Measurements from ENCODE around the gene ABCG1.

Gene ABCG1

GRCh38 chr21:42232176-42232825 lies 13.4 kb downstream of the ABCG1 start:
- DNase-seq (ENCODE audit: low read depth) = no peak

- no peak for DNase-seq (ENCODE audit: low read depth)
These were observed 14.4 kb downstream of the ABCG1 start for GRCh38 chr21:42233067-42233961.

GRCh38 chr21:42234041-42234440 lies 15.1 kb downstream of the ABCG1 start:
- no peak for DNase-seq (ENCODE audit: low read depth)

GRCh38 chr21:42234464-42235241 lies 15.7 kb downstream of the ABCG1 start:
- no peak for DNase-seq (ENCODE audit: low read depth)

- no peak for DNase-seq (ENCODE audit: low read depth)
These were observed 16.7 kb downstream of the ABCG1 start for GRCh38 chr21:42235593-42235992.

GRCh38 chr21:42236014-42236413 lies 17.1 kb downstream of the ABCG1 start:
- DNase-seq (ENCODE audit: low read depth) = no peak

- DNase-seq (ENCODE audit: low read depth) = no peak
These were observed 17.8 kb downstream of the ABCG1 start for GRCh38 chr21:42236693-42237092.

GRCh38 chr21:42237161-42237560 lies 18.2 kb downstream of the ABCG1 start:
- no peak for DNase-seq (ENCODE audit: low read depth)

GRCh38 chr21:42237577-42237976 lies 18.6 kb downstream of the ABCG1 start:
- DNase-seq (ENCODE audit: low read depth) = no peak

GRCh38 chr21:42238185-42238934 lies 19.4 kb downstream of the ABCG1 start:
- no peak for DNase-seq (ENCODE audit: low read depth)

- no peak for DNase-seq (ENCODE audit: low read depth)
These were observed 20.6 kb downstream of the ABCG1 start for GRCh38 chr21:42239556-42239955.

GRCh38 chr21:42239973-42240372 lies 21.0 kb downstream of the ABCG1 start:
- no peak for DNase-seq (ENCODE audit: low read depth)

- DNase-seq (ENCODE audit: low read depth) = no peak
These were observed 23.7 kb downstream of the ABCG1 start for GRCh38 chr21:42242611-42243010.

- no peak for DNase-seq (ENCODE audit: low read depth)
These were observed 24.1 kb downstream of the ABCG1 start for GRCh38 chr21:42243026-42243425.

GRCh38 chr21:42245331-42246193 lies 26.6 kb downstream of the ABCG1 start:
- no peak for DNase-seq (ENCODE audit: low read depth)

- DNase-seq (ENCODE audit: low read depth) = no peak
These were observed 28.8 kb downstream of the ABCG1 start for GRCh38 chr21:42247716-42248115.

GRCh38 chr21:42248241-42248640 lies 29.3 kb downstream of the ABCG1 start:
- no peak for DNase-seq (ENCODE audit: low read depth)

- DNase-seq (ENCODE audit: low read depth) = no peak
These were observed 30.1 kb downstream of the ABCG1 start for GRCh38 chr21:42248783-42249597.

GRCh38 chr21:42250422-42251403 lies 31.8 kb downstream of the ABCG1 start:
- no peak for DNase-seq (ENCODE audit: low read depth)
